ENCODE measurements around the gene TRERF1.

GRCh38 chr6:42263165-42263728 lies 188.5 kb downstream of the TRERF1 start:
- TF ChIP-seq YY1 (IDR thresholded peaks at IDR 0.05; ENCODE audit: low read depth, low read length) = no peak
- TF ChIP-seq POLR2A (IDR thresholded peaks at IDR 0.05; ENCODE audit: control extremely low read depth in 1 of 2, low read depth in 2 of 2, low read length in 2 of 2) = no peak
- no peak for TF ChIP-seq RBBP5 (IDR thresholded peaks at IDR 0.05; ENCODE audit: borderline replicate concordance, low read depth, low read length)
- TF ChIP-seq CTCF (IDR thresholded peaks at IDR 0.05; ENCODE audit: control extremely low read depth in 1 of 3, insufficient read depth in 1 of 3, low read depth in 1 of 3, low read length in 3 of 3) = peak in 1 of 3 experiments; percentile 3; a peak in 1 of 4 replicates

Measured in H1 (cell line).